A673 (cell line): Measurements from ENCODE around the gene SH2D2A. TPM values are rescaled to one million over a fixed set of nuclear protein-coding genes. Genes with fewer than 3 reads are reported as not detected.

Source experiments
- BruUV-seq: library from RNA; stranded (reverse); fragments of 400-500 nt; replicated peaks from 2 replicates; lab custom pipeline; 2021; lab: Mats Ljungman, UMichigan
- CTCF ChIA-PET: fragments of 300-600 bp; sonication (Branson Sonifier 250); formaldehyde crosslinking; loops from one replicate; lab custom pipeline; 2022; ENCODE audit warnings: antibody characterized with exemption; lab: Charles Lee
- POLR2A ChIA-PET: fragments of 300-600 bp; sonication (Branson Sonifier 250); formaldehyde crosslinking; loops from one replicate; lab custom pipeline; 2022; ENCODE audit warnings: antibody characterized with exemption; ENCODE audit not compliant: low non-redundant PET; lab: Charles Lee
- DNase-seq: peaks from one replicate; pipeline ENCODE4 v3.0.0-alpha.2; 2015; ENCODE audit warnings: low spot score
- H3K27ac ChIP-seq: fragments of 200-600 bp; sonication (generic); 2 replicates; pipeline ENCODE4 v1.5.1; 2016; ENCODE audit warnings: mixed run types, low read depth, mild to moderate bottlenecking, mixed read lengths, antibody characterized with exemption, low read length; ENCODE audit not compliant: poor library complexity, severe bottlenecking
- H3K27me3 ChIP-seq: fragments of 200-600 bp; sonication (generic); replicated peaks from 2 replicates; pipeline ENCODE4 v1.6.1; 2017; ENCODE audit warnings: mixed run types, low read depth, mild to moderate bottlenecking, mixed read lengths, antibody characterized with exemption, low read length; ENCODE audit not compliant: insufficient read depth, poor library complexity
- H3K36me3 ChIP-seq: fragments of 200-600 bp; sonication (generic); 2 replicates; pipeline ENCODE4 v1.6.1; 2016; ENCODE audit warnings: mixed run types, mild to moderate bottlenecking, mixed read lengths, antibody characterized with exemption, low read length; ENCODE audit not compliant: insufficient read depth, poor library complexity, severe bottlenecking
- H3K4me1 ChIP-seq: fragments of 200-600 bp; sonication (generic); 2 replicates; pipeline ENCODE4 v1.6.1; 2017; ENCODE audit warnings: mixed run types, mild to moderate bottlenecking, mixed read lengths, antibody characterized with exemption, low read length; ENCODE audit not compliant: insufficient read depth, poor library complexity, severe bottlenecking
- H3K4me3 ChIP-seq: fragments of 200-600 bp; sonication (generic); 2 replicates; pipeline ENCODE4 v1.5.1; 2016; ENCODE audit warnings: low read depth, mixed run types, mild to moderate bottlenecking, mixed read lengths, low read length; ENCODE audit not compliant: poor library complexity, severe bottlenecking
- H3K9me3 ChIP-seq: fragments of 200-600 bp; sonication (generic); 2 replicates; pipeline ENCODE4 v1.6.1; 2016; ENCODE audit warnings: mixed run types, low read depth, mild to moderate bottlenecking, mixed read lengths, antibody characterized with exemption, low read length; ENCODE audit not compliant: poor library complexity, severe bottlenecking
- EZH2 ChIP-seq: fragments of 200-600 bp; sonication (generic); IDR thresholded peaks from 2 replicates; pipeline ENCODE4 v1.6.1; 2017; ENCODE audit warnings: borderline replicate concordance, low read depth, mild to moderate bottlenecking, mixed read lengths, antibody characterized with exemption, low read length; ENCODE audit not compliant: poor library complexity, severe bottlenecking
- intact Hi-C: fragments of 100-400 bp; cut with micrococcal nuclease; formaldehyde crosslinking; loops from one replicate; pipeline ENCODE4 v1.10.0; 2022; ENCODE audit not compliant: unreplicated experiment
- total RNA-seq: library from RNA; stranded (reverse); gene quantifications from 2 replicates; pipeline ENCODE4 v1.2.3, GENCODE V29; 2021
- TF ChIP-seq, protein P1 (sequence below): fragments of 300-800, 200-600 bp; sonication (generic); conservative IDR thresholded peaks from 2 replicates; pipeline ENCODE4 v1.5.1; 2017; ENCODE audit warnings: low read depth, mild to moderate bottlenecking, antibody characterized with exemption, low read length, moderate library complexity, mixed read lengths

The SH2D2A gene
- total RNA-seq, 1 experiment from 2014 or later = 3.5 TPM

DNA sequence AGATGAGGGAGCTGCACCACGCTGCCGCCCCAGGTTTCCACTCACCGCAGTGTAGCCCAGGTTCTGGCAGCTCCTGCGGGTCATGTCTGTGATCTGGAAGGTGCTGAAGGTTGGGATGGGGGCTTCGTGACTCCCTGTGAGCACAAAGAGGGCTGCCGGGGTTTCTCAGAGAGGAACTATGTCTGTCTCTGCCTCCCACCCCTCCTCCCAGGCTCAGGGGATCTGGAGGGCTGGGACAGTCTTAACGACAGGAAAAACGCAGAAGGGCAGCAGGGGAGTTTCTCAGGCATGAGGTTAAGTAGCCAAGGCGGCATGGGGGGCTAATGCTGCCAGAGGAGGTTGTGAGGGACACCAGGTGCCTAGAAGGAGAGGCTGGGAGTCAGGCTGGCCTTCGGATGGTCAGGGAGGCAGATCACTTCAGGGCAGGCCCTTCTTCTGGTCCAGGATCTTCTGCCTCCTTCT lies 656 bp downstream of the SH2D2A start:
- no peaks in the 10 kb centered on the region for H3K9me3 ChIP-seq
- TF ChIP-seq, protein P1, sequence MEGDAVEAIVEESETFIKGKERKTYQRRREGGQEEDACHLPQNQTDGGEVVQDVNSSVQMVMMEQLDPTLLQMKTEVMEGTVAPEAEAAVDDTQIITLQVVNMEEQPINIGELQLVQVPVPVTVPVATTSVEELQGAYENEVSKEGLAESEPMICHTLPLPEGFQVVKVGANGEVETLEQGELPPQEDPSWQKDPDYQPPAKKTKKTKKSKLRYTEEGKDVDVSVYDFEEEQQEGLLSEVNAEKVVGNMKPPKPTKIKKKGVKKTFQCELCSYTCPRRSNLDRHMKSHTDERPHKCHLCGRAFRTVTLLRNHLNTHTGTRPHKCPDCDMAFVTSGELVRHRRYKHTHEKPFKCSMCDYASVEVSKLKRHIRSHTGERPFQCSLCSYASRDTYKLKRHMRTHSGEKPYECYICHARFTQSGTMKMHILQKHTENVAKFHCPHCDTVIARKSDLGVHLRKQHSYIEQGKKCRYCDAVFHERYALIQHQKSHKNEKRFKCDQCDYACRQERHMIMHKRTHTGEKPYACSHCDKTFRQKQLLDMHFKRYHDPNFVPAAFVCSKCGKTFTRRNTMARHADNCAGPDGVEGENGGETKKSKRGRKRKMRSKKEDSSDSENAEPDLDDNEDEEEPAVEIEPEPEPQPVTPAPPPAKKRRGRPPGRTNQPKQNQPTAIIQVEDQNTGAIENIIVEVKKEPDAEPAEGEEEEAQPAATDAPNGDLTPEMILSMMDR = no peak
- no peak for TF ChIP-seq EZH2
- ChIA-PET CTCF (no interaction called here), POLR2A (no interaction called here)
- H3K36me3 ChIP-seq = no peaks in the 10 kb centered on the region
- H3K4me1 ChIP-seq = peaks cover 31% of the 10 kb centered on the region
- no peak for DNase-seq
- intact Hi-C loops = no loop called here
- H3K4me3 ChIP-seq = no peak overlapping the region
- no TSS peak for BruUV-seq
- no peak overlapping the region for H3K27ac ChIP-seq
- H3K27me3 ChIP-seq = no peaks in the 10 kb centered on the region

DNA sequence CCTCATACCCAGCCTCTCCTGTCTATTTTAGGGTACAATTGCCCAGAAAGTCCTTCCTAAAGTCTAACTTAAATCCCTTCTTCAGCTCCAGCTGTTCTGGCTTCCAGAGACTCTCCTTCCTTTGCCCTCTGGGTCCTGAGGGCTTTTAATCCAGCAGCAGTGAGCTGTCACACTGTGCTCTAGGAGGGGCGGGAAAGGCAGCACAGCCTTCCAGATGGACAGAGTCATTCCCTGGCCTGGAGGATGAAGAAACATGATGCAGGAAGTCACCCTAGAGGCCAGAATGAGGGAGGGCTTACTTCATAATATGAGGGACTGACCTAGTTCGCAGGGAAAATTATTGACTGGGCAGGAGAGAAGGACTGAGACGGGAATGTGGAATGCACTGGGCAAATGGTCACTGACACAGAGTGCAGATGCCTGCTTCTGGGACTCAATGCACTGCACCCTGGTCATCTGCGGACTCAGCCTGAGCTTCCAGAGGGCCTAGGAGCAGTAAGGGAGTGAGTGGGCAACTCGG lies 1.3 kb downstream of the SH2D2A start:
- H3K36me3 ChIP-seq = no peaks in the 10 kb centered on the region
- no peak overlapping the region for H3K27ac ChIP-seq
- intact Hi-C loops = no loop called here
- ChIA-PET CTCF (no interaction called here), POLR2A (no interaction called here)
- H3K27me3 ChIP-seq = no peaks in the 10 kb centered on the region
- no peak for DNase-seq
- no TSS peak for BruUV-seq
- TF ChIP-seq, protein P1 = no peak
- no peak for TF ChIP-seq EZH2
- H3K4me3 ChIP-seq = no peak overlapping the region
- no peaks in the 10 kb centered on the region for H3K9me3 ChIP-seq
- peaks cover 31% of the 10 kb centered on the region for H3K4me1 ChIP-seq

DNA sequence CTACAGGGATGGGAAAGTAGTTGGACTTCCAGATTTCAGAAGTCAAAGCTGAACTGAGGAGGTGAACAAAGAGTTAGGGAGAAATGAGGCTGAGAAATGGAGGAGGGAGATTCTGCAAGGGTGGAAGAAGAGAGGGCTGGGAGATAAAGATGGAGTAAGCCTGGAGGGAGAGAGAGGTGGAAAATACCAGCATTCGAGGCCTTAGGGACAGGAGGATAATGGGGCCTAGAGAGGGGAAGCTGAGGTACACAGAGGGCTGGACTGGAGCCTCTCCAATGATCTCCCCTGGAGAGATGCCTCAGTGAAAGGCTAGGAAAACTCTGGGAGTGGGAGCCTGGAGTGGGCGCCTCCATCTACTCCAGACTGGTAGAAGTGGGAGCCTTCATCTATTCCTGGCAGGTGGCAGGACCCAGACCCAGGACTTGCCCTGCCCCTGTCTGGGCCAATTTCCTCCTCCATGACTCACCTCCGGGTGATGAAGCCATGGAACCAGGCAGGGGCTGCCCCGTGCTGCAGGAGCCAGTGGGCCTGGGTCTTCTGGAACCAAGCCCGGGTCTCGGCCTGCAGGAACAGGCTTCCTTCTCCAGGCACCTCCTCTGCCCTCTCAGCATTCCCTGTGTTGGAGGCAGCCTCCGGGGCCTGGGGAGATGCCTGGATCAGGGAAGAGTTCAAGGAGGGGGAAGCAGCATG lies 1.9 kb downstream of the SH2D2A start:
- Histone ChIP-seq H3K9me3 (no peaks in the 10 kb centered on the region), H3K4me3 (no peak overlapping the region), H3K36me3 (no peaks in the 10 kb centered on the region), H3K27ac (no peak overlapping the region), H3K4me1 (peaks cover 31% of the 10 kb centered on the region), H3K27me3 (no peaks in the 10 kb centered on the region)
- intact Hi-C loops = no loop called here
- no peak for DNase-seq
- CTCF ChIA-PET = interaction anchor here (0.7 to 1.0 kb wide), 3 partner anchors 8 to 125 kb away, joined by 3 to 6 read pairs (median 3); no protein-coding TSS in a partner anchor
- TF ChIP-seq EZH2 = no peak
- POLR2A ChIA-PET = interaction anchor here (1.1 kb wide), 1 partner anchor 10 kb away, joined by 3 read pairs; no protein-coding TSS in a partner anchor
- no TSS peak for BruUV-seq
